Measurements from ENCODE around the gene ING3. TPM values are rescaled to one million over a fixed set of nuclear protein-coding genes. Genes with fewer than 3 reads are reported as not detected.

The ING3 gene
- total and polyA plus RNA-seq, 9 of the 15 experiments (the other 6 are each of a cell fraction or from before 2014, with no cell fraction given) = 22.8 to 233 (median 50.4) TPM

DNA sequence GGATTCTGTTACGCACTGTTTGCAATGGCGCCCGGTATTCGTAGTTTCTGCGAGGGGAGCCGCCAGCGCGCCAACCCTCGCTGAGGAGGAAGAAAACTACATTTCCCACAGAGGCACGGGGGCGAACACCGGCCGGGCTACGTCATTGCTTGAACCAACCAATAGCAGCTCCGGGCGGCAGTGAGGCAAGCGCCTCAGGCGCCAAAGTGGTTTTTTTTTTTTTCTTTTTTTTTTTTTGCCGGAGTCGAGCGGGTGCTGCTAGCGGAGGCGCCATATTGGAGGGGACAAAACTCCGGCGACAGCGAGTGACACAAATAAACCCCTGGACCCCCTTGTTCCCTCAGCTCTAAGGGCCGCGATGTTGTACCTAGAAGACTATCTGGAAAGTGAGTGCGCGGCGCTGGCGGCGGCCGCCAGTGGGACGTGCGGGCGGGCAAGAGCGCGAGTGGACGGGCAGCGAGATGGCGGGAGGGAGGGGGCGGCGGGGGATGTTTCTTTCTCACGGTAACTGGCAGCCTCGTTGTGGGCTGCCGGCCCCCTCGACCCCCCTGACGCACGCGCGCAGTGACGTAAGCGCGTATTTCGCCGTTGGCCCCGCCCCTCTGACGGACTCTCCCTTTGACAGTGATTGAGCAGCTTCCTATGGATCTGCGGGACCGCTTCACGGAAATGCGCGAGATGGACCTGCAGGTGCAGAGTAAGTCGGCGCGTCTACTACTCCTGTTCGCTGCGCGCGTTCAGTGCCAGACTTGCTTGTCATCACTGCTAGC is at the start of gene ING3 (continued):
- TF ChIP-seq, protein P1, sequence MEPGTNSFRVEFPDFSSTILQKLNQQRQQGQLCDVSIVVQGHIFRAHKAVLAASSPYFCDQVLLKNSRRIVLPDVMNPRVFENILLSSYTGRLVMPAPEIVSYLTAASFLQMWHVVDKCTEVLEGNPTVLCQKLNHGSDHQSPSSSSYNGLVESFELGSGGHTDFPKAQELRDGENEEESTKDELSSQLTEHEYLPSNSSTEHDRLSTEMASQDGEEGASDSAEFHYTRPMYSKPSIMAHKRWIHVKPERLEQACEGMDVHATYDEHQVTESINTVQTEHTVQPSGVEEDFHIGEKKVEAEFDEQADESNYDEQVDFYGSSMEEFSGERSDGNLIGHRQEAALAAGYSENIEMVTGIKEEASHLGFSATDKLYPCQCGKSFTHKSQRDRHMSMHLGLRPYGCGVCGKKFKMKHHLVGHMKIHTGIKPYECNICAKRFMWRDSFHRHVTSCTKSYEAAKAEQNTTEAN (CRISPR knock-in tag; IDR thresholded peaks at IDR 0.05) = peak; percentile 65; the same call in 1 of the 2 replicates
- TF ChIP-seq CBFA2T2 (conservative IDR thresholded peaks at IDR 0.05) (no peak), ETV1 (tag; conservative IDR thresholded peaks at IDR 0.05; ENCODE audit: low read depth) (0 out of 2 replicates have a peak, but pooled peaks have one; percentile 35), MTA2 (IDR thresholded peaks at IDR 0.05; ENCODE audit: low read depth) (no peak), BRD4 (IDR thresholded peaks at IDR 0.05) (peak; percentile 95), ZC3H11A (IDR thresholded peaks at IDR 0.05; ENCODE audit: low read depth, low read length) (peak; percentile 65), HOXB6 (CRISPR knock-in tag; IDR thresholded peaks at IDR 0.05; ENCODE audit: borderline replicate concordance) (no peak), E2F3 (CRISPR knock-in tag; IDR thresholded peaks at IDR 0.05) (peak; percentile 68; the same call in 1 of the 2 replicates)
- TF ChIP-seq, protein P2, sequence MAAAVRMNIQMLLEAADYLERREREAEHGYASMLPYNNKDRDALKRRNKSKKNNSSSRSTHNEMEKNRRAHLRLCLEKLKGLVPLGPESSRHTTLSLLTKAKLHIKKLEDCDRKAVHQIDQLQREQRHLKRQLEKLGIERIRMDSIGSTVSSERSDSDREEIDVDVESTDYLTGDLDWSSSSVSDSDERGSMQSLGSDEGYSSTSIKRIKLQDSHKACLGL (CRISPR knock-in tag; IDR thresholded peaks at IDR 0.05; ENCODE audit: borderline replicate concordance, poor library complexity, severe bottlenecking) = no peak
- TF ChIP-seq, protein P3, sequence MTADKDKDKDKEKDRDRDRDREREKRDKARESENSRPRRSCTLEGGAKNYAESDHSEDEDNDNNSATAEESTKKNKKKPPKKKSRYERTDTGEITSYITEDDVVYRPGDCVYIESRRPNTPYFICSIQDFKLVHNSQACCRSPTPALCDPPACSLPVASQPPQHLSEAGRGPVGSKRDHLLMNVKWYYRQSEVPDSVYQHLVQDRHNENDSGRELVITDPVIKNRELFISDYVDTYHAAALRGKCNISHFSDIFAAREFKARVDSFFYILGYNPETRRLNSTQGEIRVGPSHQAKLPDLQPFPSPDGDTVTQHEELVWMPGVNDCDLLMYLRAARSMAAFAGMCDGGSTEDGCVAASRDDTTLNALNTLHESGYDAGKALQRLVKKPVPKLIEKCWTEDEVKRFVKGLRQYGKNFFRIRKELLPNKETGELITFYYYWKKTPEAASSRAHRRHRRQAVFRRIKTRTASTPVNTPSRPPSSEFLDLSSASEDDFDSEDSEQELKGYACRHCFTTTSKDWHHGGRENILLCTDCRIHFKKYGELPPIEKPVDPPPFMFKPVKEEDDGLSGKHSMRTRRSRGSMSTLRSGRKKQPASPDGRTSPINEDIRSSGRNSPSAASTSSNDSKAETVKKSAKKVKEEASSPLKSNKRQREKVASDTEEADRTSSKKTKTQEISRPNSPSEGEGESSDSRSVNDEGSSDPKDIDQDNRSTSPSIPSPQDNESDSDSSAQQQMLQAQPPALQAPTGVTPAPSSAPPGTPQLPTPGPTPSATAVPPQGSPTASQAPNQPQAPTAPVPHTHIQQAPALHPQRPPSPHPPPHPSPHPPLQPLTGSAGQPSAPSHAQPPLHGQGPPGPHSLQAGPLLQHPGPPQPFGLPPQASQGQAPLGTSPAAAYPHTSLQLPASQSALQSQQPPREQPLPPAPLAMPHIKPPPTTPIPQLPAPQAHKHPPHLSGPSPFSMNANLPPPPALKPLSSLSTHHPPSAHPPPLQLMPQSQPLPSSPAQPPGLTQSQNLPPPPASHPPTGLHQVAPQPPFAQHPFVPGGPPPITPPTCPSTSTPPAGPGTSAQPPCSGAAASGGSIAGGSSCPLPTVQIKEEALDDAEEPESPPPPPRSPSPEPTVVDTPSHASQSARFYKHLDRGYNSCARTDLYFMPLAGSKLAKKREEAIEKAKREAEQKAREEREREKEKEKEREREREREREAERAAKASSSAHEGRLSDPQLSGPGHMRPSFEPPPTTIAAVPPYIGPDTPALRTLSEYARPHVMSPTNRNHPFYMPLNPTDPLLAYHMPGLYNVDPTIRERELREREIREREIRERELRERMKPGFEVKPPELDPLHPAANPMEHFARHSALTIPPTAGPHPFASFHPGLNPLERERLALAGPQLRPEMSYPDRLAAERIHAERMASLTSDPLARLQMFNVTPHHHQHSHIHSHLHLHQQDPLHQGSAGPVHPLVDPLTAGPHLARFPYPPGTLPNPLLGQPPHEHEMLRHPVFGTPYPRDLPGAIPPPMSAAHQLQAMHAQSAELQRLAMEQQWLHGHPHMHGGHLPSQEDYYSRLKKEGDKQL (CRISPR knock-in tag; IDR thresholded peaks at IDR 0.05; ENCODE audit: borderline replicate concordance) = no peak
